A673 (cell line): ENCODE results near the gene TXNDC12. TPM values are rescaled to one million over a fixed set of nuclear protein-coding genes. Genes with fewer than 3 reads are reported as not detected.
A peak's percentile ranks its signal among the peaks of the same experiment; 100 is the strongest.

Source experiments
- BruUV-seq: library from RNA; stranded (reverse); fragments of 400-500 nt; replicated peaks from 2 replicates; lab custom pipeline; 2021; lab: Mats Ljungman, UMichigan
- CTCF ChIA-PET: fragments of 300-600 bp; sonication (Branson Sonifier 250); formaldehyde crosslinking; loops from one replicate; lab custom pipeline; 2022; ENCODE audit warnings: antibody characterized with exemption; lab: Charles Lee
- POLR2A ChIA-PET: fragments of 300-600 bp; sonication (Branson Sonifier 250); formaldehyde crosslinking; loops from one replicate; lab custom pipeline; 2022; ENCODE audit warnings: antibody characterized with exemption; ENCODE audit not compliant: low non-redundant PET; lab: Charles Lee
- DNase-seq: peaks from one replicate; pipeline ENCODE4 v3.0.0-alpha.2; 2015; ENCODE audit warnings: low spot score
- H3K27ac ChIP-seq: fragments of 200-600 bp; sonication (generic); 2 replicates; pipeline ENCODE4 v1.5.1; 2016; ENCODE audit warnings: mixed run types, low read depth, mild to moderate bottlenecking, mixed read lengths, antibody characterized with exemption, low read length; ENCODE audit not compliant: poor library complexity, severe bottlenecking
- H3K27me3 ChIP-seq: fragments of 200-600 bp; sonication (generic); replicated peaks from 2 replicates; pipeline ENCODE4 v1.6.1; 2017; ENCODE audit warnings: mixed run types, low read depth, mild to moderate bottlenecking, mixed read lengths, antibody characterized with exemption, low read length; ENCODE audit not compliant: insufficient read depth, poor library complexity
- H3K36me3 ChIP-seq: fragments of 200-600 bp; sonication (generic); 2 replicates; pipeline ENCODE4 v1.6.1; 2016; ENCODE audit warnings: mixed run types, mild to moderate bottlenecking, mixed read lengths, antibody characterized with exemption, low read length; ENCODE audit not compliant: insufficient read depth, poor library complexity, severe bottlenecking
- H3K4me1 ChIP-seq: fragments of 200-600 bp; sonication (generic); 2 replicates; pipeline ENCODE4 v1.6.1; 2017; ENCODE audit warnings: mixed run types, mild to moderate bottlenecking, mixed read lengths, antibody characterized with exemption, low read length; ENCODE audit not compliant: insufficient read depth, poor library complexity, severe bottlenecking
- H3K4me3 ChIP-seq: fragments of 200-600 bp; sonication (generic); 2 replicates; pipeline ENCODE4 v1.5.1; 2016; ENCODE audit warnings: low read depth, mixed run types, mild to moderate bottlenecking, mixed read lengths, low read length; ENCODE audit not compliant: poor library complexity, severe bottlenecking
- H3K9me3 ChIP-seq: fragments of 200-600 bp; sonication (generic); 2 replicates; pipeline ENCODE4 v1.6.1; 2016; ENCODE audit warnings: mixed run types, low read depth, mild to moderate bottlenecking, mixed read lengths, antibody characterized with exemption, low read length; ENCODE audit not compliant: poor library complexity, severe bottlenecking
- CTCF ChIP-seq: fragments of 300-800, 200-600 bp; sonication (generic); conservative IDR thresholded peaks from 2 replicates; pipeline ENCODE4 v1.5.1; 2017; ENCODE audit warnings: low read depth, mild to moderate bottlenecking, antibody characterized with exemption, low read length, moderate library complexity, mixed read lengths
- EZH2 ChIP-seq: fragments of 200-600 bp; sonication (generic); IDR thresholded peaks from 2 replicates; pipeline ENCODE4 v1.6.1; 2017; ENCODE audit warnings: borderline replicate concordance, low read depth, mild to moderate bottlenecking, mixed read lengths, antibody characterized with exemption, low read length; ENCODE audit not compliant: poor library complexity, severe bottlenecking
- intact Hi-C: fragments of 100-400 bp; cut with micrococcal nuclease; formaldehyde crosslinking; loops from one replicate; pipeline ENCODE4 v1.10.0; 2022; ENCODE audit not compliant: unreplicated experiment
- total RNA-seq: library from RNA; stranded (reverse); gene quantifications from 2 replicates; pipeline ENCODE4 v1.2.3, GENCODE V29; 2021

TXNDC12 gene
- total RNA-seq, 1 experiment from 2014 or later: 70.1 TPM

- H3K9me3 ChIP-seq: no peaks in the 10 kb centered on the region
- intact Hi-C loops: no loop called here
- ChIA-PET POLR2A (interaction anchor here (0.5 kb wide), 1 partner anchor 494 kb away, joined by 3 read pairs; no protein-coding TSS in a partner anchor), CTCF (no interaction called here)
- H3K4me3 ChIP-seq: no peak overlapping the region
- H3K27me3 ChIP-seq: no peaks in the 10 kb centered on the region
- peaks cover 56% of the 10 kb centered on the region for H3K36me3 ChIP-seq
- TF ChIP-seq CTCF (no peak), EZH2 (no peak)
- no peak for DNase-seq
- H3K27ac ChIP-seq: no peak overlapping the region
- BruUV-seq: no TSS peak
- H3K4me1 ChIP-seq: peaks cover 21% of the 10 kb centered on the region
Measured at GRCh38 chr1:52060822-52061221, 5.8 kb upstream of the TXNDC12 start.

- Histone ChIP-seq H3K9me3 (no peaks in the 10 kb centered on the region), H3K4me3 (no peak overlapping the region), H3K27ac (peak overlapping the region; percentile 31), H3K36me3 (peaks cover 47% of the 10 kb centered on the region), H3K4me1 (peaks cover 21% of the 10 kb centered on the region), H3K27me3 (no peaks in the 10 kb centered on the region)
- intact Hi-C loops: no loop called here
- no TSS peak for BruUV-seq
- ChIA-PET POLR2A (interaction anchor here (0.5 kb wide), 1 partner anchor 388 kb away, joined by 15 read pairs; no protein-coding TSS in a partner anchor), CTCF (no interaction called here)
- no peak for TF ChIP-seq EZH2
- TF ChIP-seq CTCF: no peak
- no peak for DNase-seq
Measured at GRCh38 chr1:52059888-52060287, 4.9 kb upstream of the TXNDC12 start.

GRCh38 chr1:52059321-52059720 is 4.3 kb upstream of the TXNDC12 start:
- POLR2A ChIA-PET: no interaction called here
- H3K36me3 ChIP-seq: peaks cover 41% of the 10 kb centered on the region
- no TSS peak for BruUV-seq

More at GRCh38 chr1:52059321-52059720, 4.3 kb upstream of the TXNDC12 start:
- no peak for TF ChIP-seq CTCF
- TF ChIP-seq EZH2: no peak
- Histone ChIP-seq H3K27ac (peak overlapping the region; percentile 31), H3K27me3 (no peaks in the 10 kb centered on the region), H3K9me3 (no peaks in the 10 kb centered on the region), H3K4me1 (peaks cover 21% of the 10 kb centered on the region), H3K4me3 (peak overlapping the region; percentile 10)
- peak; percentile 41 for DNase-seq
- intact Hi-C loops: no loop called here
- CTCF ChIA-PET: no interaction called here
